COLO668 (cell line): ENCODE measurements around the gene STAC.
"Not testable (repeated sequence)": the region's sequence is repeated elsewhere in the genome, so short reads cannot be mapped to it uniquely, and the experiment has no call there.

Experiments used
- DNase-seq: peaks from one replicate; lab custom pipeline; 2025; ENCODE audit not compliant: unreplicated experiment; lab: John Stamatoyannopoulos, UW

STAC gene

GRCh38 chr3:36411587-36411986 is 31.3 kb downstream of the STAC start:
- no peak for DNase-seq

- DNase-seq: no peak
These were observed 36.3 kb downstream of the STAC start for GRCh38 chr3:36416599-36416998.

- no peak for DNase-seq
These were observed 36.9 kb downstream of the STAC start for GRCh38 chr3:36417237-36417636.

- DNase-seq: no peak
These were observed 38.0 kb downstream of the STAC start for GRCh38 chr3:36418296-36418695.

GRCh38 chr3:36428445-36428844 is 48.1 kb downstream of the STAC start:
- no peak for DNase-seq

GRCh38 chr3:36429986-36430485 is 49.7 kb downstream of the STAC start:
- DNase-seq: no peak

DNA sequence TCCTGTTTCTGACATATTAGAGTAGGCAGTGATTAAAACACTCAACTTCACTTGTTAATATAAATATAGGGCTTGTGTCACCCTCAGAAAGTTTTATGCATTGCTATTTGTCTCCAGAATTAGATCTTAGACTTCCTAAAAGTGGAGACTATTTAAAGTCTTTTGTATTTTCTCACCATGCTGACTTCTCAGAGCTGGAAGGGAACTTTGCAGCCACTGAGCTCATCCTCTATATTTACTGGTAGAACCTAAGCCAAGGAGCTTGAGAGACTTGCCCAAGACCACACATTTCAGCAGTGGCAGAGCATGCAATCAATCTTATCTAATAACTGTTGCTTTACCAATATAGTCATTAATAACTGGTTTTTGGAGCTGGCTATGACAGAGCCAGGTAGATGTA is 53.2 kb downstream of the STAC start:
- DNase-seq: no peak

GRCh38 chr3:36434687-36435426 is 54.6 kb downstream of the STAC start:
- no peak for DNase-seq

DNA sequence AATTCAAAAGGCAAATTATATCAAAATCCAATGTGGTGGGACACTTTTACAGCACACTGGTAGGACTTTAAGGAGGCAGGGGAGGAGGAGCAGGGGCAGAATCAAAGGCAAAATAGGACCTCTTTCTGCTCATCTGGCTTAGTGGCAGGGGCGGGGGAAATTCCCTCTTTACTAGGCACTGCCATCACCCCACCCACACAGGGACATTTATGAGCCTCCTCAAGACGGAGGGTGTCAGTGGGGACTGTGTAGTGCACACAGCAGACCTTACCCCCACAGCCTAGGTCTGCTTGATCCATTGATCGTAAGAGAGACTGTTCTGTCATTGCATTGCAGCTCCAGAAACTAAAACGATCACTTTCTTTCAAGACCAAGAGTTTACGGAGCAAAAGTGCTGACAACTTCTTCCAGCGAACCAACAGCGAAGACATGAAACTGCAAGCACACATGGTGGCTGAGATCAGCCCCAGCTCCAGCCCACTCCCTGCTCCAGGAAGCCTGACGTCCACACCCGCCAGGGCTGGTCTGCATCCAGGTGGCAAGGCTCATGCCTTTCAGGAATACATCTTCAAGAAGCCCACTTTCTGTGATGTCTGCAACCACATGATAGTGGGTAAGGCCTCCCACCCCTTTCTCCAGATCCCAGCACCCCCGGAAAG is 62.9 kb downstream of the STAC start:
- DNase-seq: no peak

DNA sequence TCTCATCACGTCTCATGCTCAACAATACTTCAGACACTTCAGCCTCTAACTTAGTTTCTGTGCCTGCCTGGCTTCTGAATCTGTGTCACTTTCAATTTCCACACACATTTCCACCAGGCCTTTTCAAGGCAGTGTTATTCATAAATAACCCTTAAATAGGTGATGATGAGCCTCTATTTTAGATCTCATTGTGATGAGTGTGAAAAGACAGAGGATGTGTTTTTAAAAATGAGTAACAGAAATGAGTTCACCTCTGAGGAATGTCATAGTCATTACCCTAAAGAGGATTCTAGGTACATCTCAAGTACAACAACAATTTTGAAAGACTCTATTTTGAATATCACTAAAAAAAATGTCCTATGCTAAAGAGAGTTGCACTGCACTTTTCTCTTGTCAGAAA is 64.6 kb downstream of the STAC start:
- no peak for DNase-seq

DNA sequence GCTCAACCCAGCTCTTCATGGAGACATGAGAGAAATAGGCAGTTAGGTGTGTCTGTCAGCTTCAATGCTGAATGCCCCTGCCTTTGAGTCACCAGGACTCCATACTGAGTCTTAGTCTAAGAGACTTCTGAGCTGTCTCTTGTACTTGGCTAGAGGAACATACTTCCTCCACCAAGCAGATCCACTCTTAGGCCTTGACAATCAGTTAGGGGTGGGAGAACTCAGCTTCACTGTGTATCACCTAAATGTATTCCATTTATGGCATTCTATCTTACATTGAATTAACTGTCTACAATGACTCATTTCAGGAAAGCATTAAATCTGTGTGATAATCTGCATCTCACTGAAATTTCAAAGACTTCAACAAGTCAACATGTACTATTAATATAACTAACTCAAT is 66.0 kb downstream of the STAC start:
- DNase-seq: no peak

GRCh38 chr3:36447061-36447460 is 66.8 kb downstream of the STAC start:
- no peak for DNase-seq

GRCh38 chr3:36451816-36452215 is 71.5 kb downstream of the STAC start:
- DNase-seq: no peak

DNA sequence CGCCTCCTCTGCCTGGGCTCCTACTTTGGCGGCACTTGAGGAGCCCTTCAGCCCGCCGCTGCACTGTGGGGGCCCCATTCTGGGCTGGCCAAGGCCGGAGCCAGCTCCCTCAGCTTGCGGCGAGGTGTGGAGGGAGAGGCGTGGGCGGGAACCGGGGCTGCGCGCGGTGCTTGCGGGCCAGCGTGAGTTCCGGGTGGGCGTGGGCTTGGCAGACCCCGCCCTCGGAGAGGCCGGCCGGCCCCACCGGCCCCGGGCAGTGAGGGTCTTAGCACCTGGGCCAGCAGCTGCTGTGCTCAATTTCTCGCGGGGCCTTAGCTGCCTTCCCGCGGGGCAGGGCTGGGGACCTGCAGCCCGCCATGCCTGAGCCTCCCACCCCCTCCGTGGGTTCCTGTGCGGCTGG is 72.9 kb downstream of the STAC start:
- DNase-seq: not testable (repeated sequence)

GRCh38 chr3:36453896-36454295 is 73.6 kb downstream of the STAC start:
- not testable (repeated sequence) for DNase-seq

DNA sequence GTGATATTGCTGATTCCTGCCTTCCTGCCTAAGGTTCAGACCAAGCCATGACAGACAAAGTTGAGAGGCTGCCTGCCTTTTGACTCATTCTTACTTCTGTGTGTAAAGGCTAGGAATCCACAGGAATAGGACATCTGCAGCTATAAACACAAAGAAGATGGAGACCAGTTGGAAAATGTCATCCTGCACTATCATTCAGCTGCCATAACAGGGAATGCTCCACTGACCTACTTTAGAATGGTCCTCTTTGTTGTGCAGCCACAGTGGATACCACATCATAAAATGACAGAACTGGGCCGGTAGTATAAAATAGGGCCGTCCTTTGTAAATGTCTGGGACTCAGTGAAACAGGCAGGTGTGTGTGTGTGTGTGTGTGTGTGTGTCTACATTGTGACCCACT is 75.1 kb downstream of the STAC start:
- no peak for DNase-seq

GRCh38 chr3:36456784-36457183 is 76.5 kb downstream of the STAC start:
- DNase-seq: no peak

- no peak for DNase-seq
These were observed 77.4 kb downstream of the STAC start for GRCh38 chr3:36457667-36458066.

DNA sequence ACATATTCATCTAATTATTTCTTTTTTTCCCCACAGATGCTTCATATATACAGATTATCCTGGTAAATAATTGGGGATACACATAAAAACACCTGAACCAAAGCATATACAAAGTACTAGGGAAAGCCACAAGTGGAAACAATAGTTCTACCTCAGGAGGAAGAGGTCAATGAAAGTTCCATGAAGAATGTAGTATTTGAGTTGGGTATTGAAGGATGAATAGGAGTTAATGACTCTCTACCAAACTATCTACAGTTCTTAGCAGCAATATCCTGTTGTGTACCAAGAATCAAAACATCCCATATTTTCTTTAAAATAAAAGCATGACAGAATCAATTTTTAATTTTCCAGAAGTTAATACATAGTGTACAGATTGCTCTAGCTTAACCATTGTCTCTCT is 78.9 kb downstream of the STAC start:
- DNase-seq: no peak

DNA sequence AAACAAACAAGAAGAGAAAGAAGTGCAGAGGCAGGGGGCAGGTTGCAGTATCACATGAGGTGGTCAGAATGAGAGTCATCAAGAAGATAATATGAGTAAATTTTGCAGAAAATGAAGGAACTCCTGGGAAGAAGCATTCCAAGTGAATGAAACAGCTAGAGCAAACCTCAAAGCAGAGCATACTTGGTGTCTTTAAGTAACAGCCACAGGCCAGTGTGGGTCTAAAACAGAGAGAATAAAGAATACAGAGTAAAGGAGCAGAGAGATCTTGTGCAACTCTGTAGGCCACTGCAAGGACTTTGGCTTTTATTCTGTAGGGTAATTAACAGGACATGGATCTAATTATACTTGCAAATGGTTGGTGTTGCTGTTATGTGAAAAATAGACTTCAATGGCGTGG is 81.3 kb downstream of the STAC start:
- no peak for DNase-seq

DNA sequence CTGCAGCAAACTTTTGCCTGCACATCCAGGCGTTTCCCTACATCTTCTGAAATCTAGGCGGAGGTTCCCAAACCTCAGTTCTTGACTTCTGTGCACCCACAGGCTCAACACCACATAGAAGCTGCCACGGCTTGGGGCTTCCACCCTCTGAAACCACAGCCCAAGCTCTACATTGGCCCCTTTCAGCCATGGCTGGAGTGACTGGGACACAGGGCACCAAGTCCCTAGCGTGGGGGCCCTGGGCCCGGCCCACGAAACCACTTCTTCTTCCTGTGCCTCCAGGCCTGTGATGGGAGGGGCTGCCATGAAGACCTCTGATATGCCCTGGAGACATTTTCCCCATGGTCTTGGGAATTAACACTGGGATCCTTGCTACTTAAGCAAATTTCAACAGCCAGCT is 91.7 kb downstream of the STAC start:
- DNase-seq: not testable (repeated sequence)

GRCh38 chr3:36475558-36475957 is 95.3 kb downstream of the STAC start:
- no peak for DNase-seq
